Measurements from ENCODE around the gene PEX11B. TPM values are rescaled to one million over a fixed set of nuclear protein-coding genes. Genes with fewer than 3 reads are reported as not detected.

PEX11B gene
- polyA plus RNA-seq, 3 donors: 12.0 to 38.2 (median 37.9) TPM

DNA sequence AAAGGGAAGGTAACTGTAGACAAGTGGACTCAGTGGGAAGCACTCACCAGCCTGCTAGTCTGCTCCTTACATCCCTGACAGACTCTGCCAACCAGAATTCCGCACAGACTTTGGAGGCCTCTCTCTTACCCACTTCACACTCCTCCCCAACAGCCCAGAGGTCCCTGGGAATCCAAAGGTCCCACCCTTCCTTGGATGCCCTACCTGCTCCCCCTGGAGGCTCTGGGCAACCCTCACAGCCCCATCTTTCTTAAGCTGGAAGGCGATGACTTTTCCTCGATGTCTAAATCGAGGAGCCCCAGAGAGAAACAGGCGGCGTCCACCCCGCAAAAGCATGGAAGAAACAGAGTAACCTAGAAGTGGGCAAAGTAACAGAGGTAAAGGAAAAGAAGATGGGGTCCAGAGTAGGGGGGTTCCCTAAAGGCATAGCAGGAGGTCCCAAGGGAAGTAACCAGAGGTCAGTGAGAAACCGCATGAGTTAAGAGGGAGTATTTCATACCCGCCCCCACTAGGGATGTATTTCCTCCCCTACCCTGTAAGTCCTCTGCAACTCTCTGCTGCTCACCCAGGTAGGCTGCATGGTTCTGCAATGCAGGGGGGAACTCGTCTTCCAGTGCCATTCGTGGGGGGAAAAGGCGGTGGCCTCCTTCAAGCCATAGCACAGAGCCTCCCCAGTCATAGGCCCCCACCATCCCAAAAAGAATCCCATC lies 17.1 kb downstream of the PEX11B start:
- no peak for DNase-seq
- no peak overlapping the region for H3K9ac ChIP-seq (ENCODE audit: insufficient read depth, low read length, poor library complexity, severe bottlenecking)
- no peaks in the 10 kb centered on the region for H3K4me1 Mint-ChIP-seq
- no peaks in the 10 kb centered on the region for H3K27me3 ChIP-seq (ENCODE audit: control insufficient read depth in 2 of 2, insufficient read depth in 2 of 2, low read length in 2 of 2)
- no peaks in the 10 kb centered on the region for H3K4me1 ChIP-seq (ENCODE audit: control insufficient read depth in 1 of 2, insufficient read depth in 2 of 2, low read length in 2 of 2)
- H3K36me3 Mint-ChIP-seq: peaks cover 0 to 2% of the 10 kb centered on the region in 2 donors
- no peak overlapping the region for H3K4me3 Mint-ChIP-seq
- intact Hi-C loops (cut with micrococcal nuclease): no loop called here
- H3K79me2 ChIP-seq (ENCODE audit: insufficient read depth, low read length): no peaks in the 10 kb centered on the region
- H3K9me3 Mint-ChIP-seq: no peaks in the 10 kb centered on the region
- no peak for TF ChIP-seq CTCF (IDR thresholded peaks at IDR 0.05)
- H3K9me3 ChIP-seq (replicated peaks in 1 of 2; ENCODE audit: control insufficient read depth in 1 of 2, insufficient read depth in 1 of 2, low read length in 2 of 2): no peaks in the 10 kb centered on the region
- H4K20me1 ChIP-seq (ENCODE audit: insufficient read depth, low read length): no peaks in the 10 kb centered on the region
- peaks cover 0 to 2% (median 0%) of the 10 kb centered on the region in 3 donors for H3K27me3 Mint-ChIP-seq (ENCODE audit: low read depth in 3 of 3)
- H3K36me3 ChIP-seq (replicated peaks in 1 of 2; ENCODE audit: control insufficient read depth in 1 of 2, insufficient read depth in 2 of 2, low read length in 2 of 2): no peaks in the 10 kb centered on the region
- H3K4me3 ChIP-seq (replicated peaks in 1 of 3; ENCODE audit: low read depth in 2 of 3, low read length in 3 of 3): no peak overlapping the region
- no peak overlapping the region for H3K27ac Mint-ChIP-seq
- H3K4me2 ChIP-seq (replicated peaks; ENCODE audit: extremely low read depth, low read length, poor library complexity, severe bottlenecking): no peak overlapping the region
- H2AFZ ChIP-seq (ENCODE audit: insufficient read depth, low read depth, low read length, poor library complexity, severe bottlenecking): no peak overlapping the region
- WGBS (ENCODE audit: insufficient coverage): 100% methylated on average over 5 of the region's 12 CpGs
- no peak overlapping the region for H3K27ac ChIP-seq (ENCODE audit: low read depth in 1 of 2, low read length in 2 of 2)

GRCh38 chr1:145898756-145899155 lies 19.8 kb downstream of the PEX11B start:
- Mint-ChIP-seq H3K4me1 (no peaks in the 10 kb centered on the region), H3K36me3 (no peaks in the 10 kb centered on the region), H3K9me3 (no peaks in the 10 kb centered on the region), H3K4me3 (no peak overlapping the region), H3K27me3 (ENCODE audit: low read depth in 3 of 3) (peaks cover 0 to 2% (median 2%) of the 10 kb centered on the region in 3 donors), H3K27ac (no peak overlapping the region)
- Histone ChIP-seq H3K36me3 (replicated peaks in 1 of 2; ENCODE audit: control insufficient read depth in 1 of 2, insufficient read depth in 2 of 2, low read length in 2 of 2) (no peaks in the 10 kb centered on the region), H3K4me1 (ENCODE audit: control insufficient read depth in 1 of 2, insufficient read depth in 2 of 2, low read length in 2 of 2) (no peaks in the 10 kb centered on the region), H3K27ac (ENCODE audit: low read depth in 1 of 2, low read length in 2 of 2) (no peak overlapping the region), H3K79me2 (ENCODE audit: insufficient read depth, low read length) (no peaks in the 10 kb centered on the region), H2AFZ (ENCODE audit: insufficient read depth, low read depth, low read length, poor library complexity, severe bottlenecking) (no peak overlapping the region), H3K9ac (ENCODE audit: insufficient read depth, low read length, poor library complexity, severe bottlenecking) (no peak overlapping the region), H4K20me1 (ENCODE audit: insufficient read depth, low read length) (no peaks in the 10 kb centered on the region), H3K27me3 (ENCODE audit: control insufficient read depth in 2 of 2, insufficient read depth in 2 of 2, low read length in 2 of 2) (no peaks in the 10 kb centered on the region), H3K9me3 (replicated peaks in 1 of 2; ENCODE audit: control insufficient read depth in 1 of 2, insufficient read depth in 1 of 2, low read length in 2 of 2) (no peaks in the 10 kb centered on the region), H3K4me3 (replicated peaks in 1 of 3; ENCODE audit: low read depth in 2 of 3, low read length in 3 of 3) (no peak overlapping the region), H3K4me2 (replicated peaks; ENCODE audit: extremely low read depth, low read length, poor library complexity, severe bottlenecking) (no peak overlapping the region)
- intact Hi-C loops (cut with micrococcal nuclease): loop anchor here in 1 of 2 donors (10.0 kb wide), 1 partner anchor 116 kb away; no protein-coding TSS in a partner anchor
- 91% methylated on average over 4 of the region's 5 CpGs for WGBS (ENCODE audit: insufficient coverage)
- TF ChIP-seq CTCF (IDR thresholded peaks at IDR 0.05): no peak
- no peak for DNase-seq

Data from CD14-positive monocyte (primary cell).